ENCODE data around the gene SETD1B.

The SETD1B gene

DNA sequence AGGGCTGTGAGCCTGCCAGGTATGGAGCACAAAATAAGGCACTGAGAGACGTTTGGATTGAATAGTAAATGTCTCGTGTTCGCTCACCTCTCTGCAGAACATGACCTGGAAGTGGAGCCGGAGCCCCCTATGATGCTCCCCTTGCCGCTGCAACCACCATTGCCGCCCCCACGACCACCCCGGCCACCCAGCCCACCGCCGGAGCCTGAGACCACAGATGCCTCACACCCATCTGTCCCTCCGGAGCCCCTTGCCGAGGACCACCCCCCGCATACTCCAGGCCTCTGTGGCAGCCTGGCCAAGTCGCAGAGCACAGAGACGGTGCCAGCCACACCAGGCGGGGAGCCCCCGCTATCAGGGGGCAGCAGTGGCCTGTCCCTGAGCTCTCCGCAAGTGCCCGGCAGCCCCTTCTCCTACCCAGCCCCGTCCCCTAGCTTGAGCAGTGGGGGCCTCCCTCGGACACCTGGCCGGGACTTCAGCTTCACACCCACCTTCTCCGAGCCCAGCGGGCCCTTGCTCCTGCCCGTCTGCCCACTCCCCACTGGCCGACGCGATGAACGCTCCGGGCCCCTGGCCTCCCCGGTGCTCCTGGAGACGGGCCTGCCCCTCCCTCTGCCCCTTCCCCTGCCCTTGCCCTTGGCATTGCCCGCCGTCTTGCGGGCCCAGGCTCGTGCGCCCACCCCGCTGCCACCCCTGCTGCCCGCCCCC is 18.7 kb downstream of the SETD1B start:
- in situ Hi-C loops (cut with HindIII; ENCODE audit: low sequenced_read_pairs), result no loop called here

- in situ Hi-C loops (cut with HindIII; ENCODE audit: low sequenced_read_pairs), result no loop called here
Measured at GRCh38 chr12:121823101-121823726, 19.4 kb downstream of the SETD1B start.

DNA sequence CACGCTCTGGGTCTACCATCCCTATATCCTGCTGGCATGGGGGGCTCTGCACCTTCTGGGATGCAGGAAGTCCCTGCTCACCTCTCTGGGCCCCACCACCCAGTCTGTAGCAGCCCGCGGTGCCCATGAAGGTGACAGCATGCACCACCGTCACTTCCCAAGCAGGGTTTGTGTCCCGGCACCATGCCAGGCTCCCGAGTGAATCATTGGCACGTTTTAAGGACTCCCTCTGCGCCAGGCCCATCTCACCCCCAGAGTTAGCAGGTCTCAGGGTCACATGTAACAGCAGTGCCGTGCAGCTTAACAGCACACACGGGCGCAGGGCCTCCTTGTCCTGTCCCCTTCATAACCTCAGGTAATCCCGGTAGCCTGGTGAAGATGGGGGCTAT is 19.9 kb downstream of the SETD1B start:
- in situ Hi-C loops (cut with HindIII; ENCODE audit: low sequenced_read_pairs), result no loop called here

GRCh38 chr12:121825041-121825523 is 21.3 kb downstream of the SETD1B start:
- in situ Hi-C loops (cut with HindIII; ENCODE audit: low sequenced_read_pairs), result no loop called here

DNA sequence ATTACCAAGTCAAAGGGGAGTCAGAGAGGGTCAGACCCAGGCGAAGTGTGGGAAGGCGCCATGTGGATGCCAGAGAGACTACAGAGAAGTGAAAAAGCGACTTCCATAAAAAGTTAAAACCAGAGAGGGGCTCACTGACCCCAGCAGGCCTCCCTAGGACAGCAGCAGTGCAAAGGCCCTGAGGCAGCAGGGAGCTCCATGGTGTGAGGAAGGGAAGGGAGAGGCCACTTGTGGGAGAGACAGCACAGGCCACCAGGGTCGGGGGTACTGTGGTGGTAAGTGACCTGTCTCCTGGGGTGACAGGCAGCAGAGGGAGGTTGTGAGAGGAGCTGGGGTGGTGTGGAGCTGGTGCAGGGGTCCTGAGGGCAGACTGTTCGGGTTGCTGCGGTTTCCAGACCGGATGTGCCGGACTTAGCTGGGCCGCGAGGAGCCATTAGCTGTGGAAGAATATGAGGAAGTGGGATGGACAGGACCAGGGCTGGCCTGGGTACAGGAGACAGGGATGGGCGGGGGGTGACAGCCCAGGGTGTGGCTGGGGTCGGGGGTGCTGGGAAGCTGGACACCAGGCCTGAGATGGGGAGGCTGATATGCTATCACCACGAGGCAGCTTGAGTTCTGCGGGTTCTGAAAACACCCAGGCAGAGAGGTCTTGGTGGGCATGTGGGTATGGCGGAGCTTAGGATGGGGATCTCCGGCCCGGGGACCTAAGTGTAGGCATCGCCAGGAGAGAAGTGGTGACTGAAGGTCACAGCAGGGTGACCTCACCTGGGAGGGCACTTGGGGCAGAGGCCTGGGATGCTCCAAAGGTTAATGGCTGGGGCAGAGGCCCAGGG is 22.7 kb downstream of the SETD1B start:
- in situ Hi-C loops (cut with HindIII; ENCODE audit: low sequenced_read_pairs), result no loop called here

DNA sequence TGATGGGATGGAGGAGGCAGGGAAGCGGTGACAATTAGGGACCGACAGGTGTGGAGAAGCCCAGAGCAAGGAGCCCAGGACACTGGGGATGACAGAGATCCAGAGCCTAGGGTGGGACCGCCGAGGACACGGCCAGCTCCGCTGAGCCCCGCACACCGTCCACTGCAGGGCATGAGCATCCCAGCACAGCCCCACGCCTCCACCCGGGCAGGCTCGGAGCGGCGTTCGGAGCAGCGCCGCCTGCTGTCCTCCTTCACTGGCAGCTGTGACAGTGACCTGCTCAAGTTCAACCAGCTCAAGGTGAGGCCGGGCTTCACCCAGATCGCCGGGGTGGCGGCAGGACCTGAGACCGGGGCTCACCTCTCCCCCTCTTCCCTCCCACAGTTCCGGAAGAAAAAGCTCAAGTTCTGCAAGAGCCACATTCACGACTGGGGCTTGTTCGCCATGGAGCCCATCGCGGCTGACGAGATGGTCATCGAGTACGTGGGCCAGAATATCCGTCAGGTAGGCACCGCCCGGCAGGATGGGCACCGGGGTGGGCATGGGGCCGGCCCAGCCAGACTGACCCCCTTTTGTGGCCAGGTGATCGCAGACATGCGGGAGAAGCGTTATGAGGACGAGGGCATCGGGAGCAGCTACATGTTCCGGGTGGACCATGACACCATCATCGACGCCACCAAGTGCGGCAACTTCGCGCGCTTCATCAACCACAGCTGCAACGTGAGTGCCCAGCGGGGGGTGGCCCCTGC is 23.7 kb downstream of the SETD1B start:
- in situ Hi-C loops (cut with HindIII; ENCODE audit: low sequenced_read_pairs), result no loop called here

DNA sequence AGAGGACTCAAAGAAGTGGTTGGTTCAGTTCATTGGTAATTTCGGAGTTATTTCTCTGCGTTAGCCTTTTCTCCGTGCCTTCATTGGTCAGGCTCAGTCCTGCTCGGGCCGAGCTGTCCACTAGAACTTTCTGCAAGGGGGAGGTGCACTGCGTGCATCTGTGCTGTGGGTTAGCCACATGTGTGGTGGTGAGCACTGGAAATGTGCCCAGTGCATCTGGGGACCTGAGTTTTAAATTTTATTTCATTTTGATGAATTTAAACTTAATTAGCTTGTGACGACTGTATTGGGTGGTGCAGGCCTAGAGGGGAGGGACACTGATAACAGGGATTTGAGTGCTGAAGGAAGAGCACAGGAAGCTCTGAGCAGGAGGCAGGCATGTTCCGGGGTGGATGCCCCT is 24.5 kb downstream of the SETD1B start:
- in situ Hi-C loops (cut with HindIII; ENCODE audit: low sequenced_read_pairs), result no loop called here

DNA sequence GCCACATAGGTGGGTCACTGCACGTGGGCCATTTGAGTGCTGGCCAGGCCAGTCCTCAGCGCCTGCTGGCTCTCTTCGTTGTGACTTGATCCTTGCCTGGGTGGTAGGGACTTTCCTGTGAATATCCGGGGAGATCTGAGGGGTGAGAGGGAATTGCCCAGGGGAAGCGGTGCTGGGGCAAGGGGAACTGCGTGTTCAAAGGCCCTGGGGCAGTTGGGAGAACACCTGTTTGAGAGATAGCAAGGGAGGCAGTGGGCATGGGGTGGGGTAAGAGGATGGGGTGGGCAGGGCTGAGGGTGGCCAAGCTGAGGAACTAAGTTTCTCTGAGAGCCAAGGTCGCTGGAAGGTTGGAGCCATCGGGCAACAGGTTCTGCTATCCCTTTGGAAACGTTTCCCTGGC is 25.0 kb downstream of the SETD1B start:
- in situ Hi-C loops (cut with HindIII; ENCODE audit: low sequenced_read_pairs), result no loop called here

GRCh38 chr12:121829250-121829918 is 25.6 kb downstream of the SETD1B start:
- in situ Hi-C loops (cut with HindIII; ENCODE audit: low sequenced_read_pairs), result no loop called here

- in situ Hi-C loops (cut with HindIII; ENCODE audit: low sequenced_read_pairs), result loop anchor here (5.0 kb wide), 1 partner anchor 33 kb away; no protein-coding TSS in a partner anchor
Measured at GRCh38 chr12:121830134-121830533, 26.3 kb downstream of the SETD1B start.

- in situ Hi-C loops (cut with HindIII; ENCODE audit: low sequenced_read_pairs), result loop anchor here (5.0 kb wide), 1 partner anchor 33 kb away; no protein-coding TSS in a partner anchor
Measured at GRCh38 chr12:121830588-121831265, 26.9 kb downstream of the SETD1B start.

GRCh38 chr12:121831571-121832245 is 27.9 kb downstream of the SETD1B start:
- in situ Hi-C loops (cut with HindIII; ENCODE audit: low sequenced_read_pairs), result loop anchor here (5.0 kb wide), 1 partner anchor 34 kb away; no protein-coding TSS in a partner anchor

DNA sequence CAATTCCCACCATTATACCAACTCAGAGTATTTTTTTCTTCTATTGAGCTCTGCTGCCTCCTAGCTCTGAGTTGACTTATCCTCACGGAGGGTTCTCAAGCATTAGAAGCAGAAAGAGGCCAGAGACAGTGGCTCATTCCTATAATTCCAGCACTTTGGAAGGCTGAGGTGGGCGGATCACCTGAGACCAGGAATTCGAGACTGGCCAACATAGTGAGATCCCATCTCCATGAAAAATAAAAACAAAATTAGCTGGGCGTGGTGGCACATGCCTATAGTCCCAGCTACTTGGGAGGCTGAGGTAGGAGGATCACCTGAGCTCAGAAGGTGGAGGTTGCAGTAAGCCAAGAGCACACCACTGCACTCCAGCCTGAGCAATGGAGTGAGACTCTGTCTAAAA is 33.9 kb downstream of the SETD1B start:
- in situ Hi-C loops (cut with HindIII; ENCODE audit: low sequenced_read_pairs), result no loop called here

DNA sequence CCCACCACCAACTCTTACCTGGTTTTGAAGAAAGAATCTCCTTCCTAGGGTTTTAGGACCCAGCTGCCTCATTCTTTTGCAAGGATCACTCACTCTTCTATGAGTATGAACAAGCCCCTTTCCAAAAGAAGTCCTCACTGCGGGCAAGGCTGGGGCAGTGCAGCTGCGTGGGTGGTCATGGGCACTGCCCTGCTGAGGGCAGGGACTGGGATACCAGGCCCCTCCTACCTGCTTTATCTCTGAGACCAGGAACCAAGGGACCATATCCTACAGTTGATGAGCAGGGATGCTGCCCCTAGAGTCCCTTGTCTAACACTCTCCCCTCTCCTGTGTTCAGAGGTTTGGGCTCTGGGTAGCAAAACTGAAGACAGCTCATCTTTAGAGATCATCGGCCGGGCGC is 34.3 kb downstream of the SETD1B start:
- in situ Hi-C loops (cut with HindIII; ENCODE audit: low sequenced_read_pairs), result no loop called here

GRCh38 chr12:121839106-121839992 is 35.5 kb downstream of the SETD1B start:
- in situ Hi-C loops (cut with HindIII; ENCODE audit: low sequenced_read_pairs), result no loop called here

DNA sequence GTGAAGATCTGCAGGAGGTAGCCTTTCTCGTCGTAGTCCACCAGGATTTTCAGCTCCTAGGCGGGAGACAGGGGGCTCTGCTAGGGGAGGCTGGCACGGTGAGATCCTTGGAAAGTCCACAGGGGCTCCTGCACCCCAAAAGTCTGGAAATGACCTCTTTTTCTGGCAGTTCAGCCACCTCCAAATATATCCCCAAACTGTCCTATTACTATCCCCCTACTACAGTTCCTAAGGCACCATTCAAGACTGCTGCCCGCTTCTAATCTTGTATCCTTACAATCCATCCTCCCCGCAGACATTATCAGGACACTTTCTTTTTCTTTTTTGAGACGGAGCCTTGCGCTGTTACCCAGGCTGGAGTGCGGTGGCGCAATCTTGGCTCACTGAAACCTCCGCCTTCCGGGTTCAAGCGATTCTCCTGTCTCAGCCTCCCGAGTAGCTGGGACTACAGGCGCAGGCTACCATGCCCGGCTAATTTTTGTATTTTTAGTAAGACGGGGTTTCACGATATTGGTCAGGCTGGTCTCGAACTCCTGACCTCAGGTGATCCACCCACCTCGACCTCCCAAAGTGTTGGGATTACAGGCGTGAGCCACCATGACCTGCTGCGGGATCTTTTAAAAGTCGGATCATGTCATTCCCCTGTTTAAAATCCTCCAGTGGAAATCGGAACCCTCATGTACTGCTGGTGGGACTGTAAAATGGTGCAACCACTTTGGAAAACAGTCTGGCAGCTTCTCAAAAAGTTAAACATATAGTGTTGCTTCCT is 36.4 kb downstream of the SETD1B start:
- in situ Hi-C loops (cut with HindIII; ENCODE audit: low sequenced_read_pairs), result no loop called here

DNA sequence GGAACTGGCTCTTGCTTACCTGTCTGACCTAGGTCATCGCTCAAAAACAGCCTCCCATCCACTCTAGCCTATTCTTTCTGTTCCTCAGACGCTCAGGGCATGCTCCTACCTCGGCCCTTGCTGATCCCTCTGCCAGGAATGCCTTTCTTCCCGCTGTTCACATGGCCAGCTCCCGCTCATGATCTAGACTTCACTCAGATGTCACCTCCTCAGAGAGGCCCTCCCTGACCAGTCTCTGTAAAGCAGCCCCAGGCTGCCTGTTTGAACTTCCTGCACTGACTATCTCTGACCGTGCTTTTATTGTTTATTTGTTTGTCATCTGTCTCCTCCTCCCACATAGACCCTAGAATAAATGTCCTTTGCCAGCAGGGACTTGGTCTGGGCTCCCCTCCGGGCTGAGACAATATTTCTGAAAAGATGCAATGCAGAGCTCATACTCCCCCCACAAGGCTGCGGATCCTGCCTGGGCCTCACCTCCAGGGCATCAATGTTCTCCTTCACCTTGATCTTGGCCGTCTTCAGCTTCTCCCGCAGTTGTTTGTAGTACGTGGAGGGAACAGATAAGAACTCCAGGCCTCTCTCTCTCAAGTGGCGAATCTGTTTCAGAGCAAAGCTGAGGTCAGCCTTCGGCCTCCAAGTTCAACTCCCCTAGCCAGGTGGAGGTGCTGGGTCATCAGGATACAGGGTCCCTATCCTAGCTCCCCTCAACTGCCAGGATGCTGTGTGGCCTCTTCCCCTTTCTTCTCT is 39.6 kb downstream of the SETD1B start:
- in situ Hi-C loops (cut with HindIII; ENCODE audit: low sequenced_read_pairs), result no loop called here
